ENCODE measurements around the gene DOCK9.

GRCh38 chr13:99018418-99019180 lies 40.7 kb upstream of the DOCK9 start:
- TF ChIP-seq CTCF (IDR thresholded peaks at IDR 0.05) (no peak), POLR2A (IDR thresholded peaks at IDR 0.05) (no peak)

Data from uterus (tissue), 2 donors.